ENCODE results near the gene ARHGAP6. TPM values are rescaled to one million over a fixed set of nuclear protein-coding genes. Genes with fewer than 3 reads are reported as not detected.

Gene ARHGAP6
- total and polyA plus RNA-seq, 2 experiments from 2014 or later: 0.26 to 0.59 TPM

DNA sequence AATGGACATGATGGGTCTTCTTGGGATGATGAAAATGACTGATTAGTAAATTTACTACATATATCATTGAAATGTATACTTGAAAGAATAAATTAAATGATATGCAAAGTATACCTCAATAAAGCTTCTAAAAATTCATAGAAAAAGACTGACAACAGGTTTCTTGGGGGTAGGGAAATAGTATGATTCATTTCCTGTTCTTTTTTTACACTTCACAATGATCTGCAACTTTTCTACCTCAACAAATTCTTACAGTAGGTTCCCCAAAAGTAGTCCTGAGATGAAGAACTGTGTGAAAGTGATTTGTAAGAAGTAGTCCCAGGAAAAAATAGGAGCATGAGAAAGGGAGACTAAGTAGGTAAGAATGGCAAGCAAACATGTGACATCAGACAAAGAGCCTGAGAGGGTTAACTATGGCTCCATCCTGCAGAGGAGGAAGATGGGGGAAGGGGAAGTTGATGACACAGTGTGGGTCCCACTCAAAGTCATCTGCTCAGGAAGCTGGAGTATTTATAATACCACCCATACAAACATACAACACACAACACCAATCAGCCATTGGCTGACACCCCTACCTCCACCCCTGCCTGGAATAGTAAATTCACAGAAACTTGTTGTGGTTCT lies 73.9 kb downstream of the ARHGAP6 start:
- peak; percentile 1 for DNase-seq (ENCODE audit: low spot score)
- peak overlapping the region; percentile 18; the same call in 1 of the 2 replicates for H2AFZ ChIP-seq
- H3K4me3 ChIP-seq: no peak overlapping the region
- no peak overlapping the region for H3K4me2 ChIP-seq
- no peaks in the 10 kb centered on the region for H3K9me2 ChIP-seq (ENCODE audit: insufficient read depth)
- Mint-ChIP-seq H3K4me3 (no peak overlapping the region), H3K9me3 (no peaks in the 10 kb centered on the region; the same call in 2 of the 3 replicates), H3K36me3 (ENCODE audit: low read depth) (no peaks in the 10 kb centered on the region), H3K27me3 (ENCODE audit: insufficient read depth, low read depth, poor library complexity) (no peaks in the 10 kb centered on the region), H3K27ac (no peak overlapping the region), H3K4me1 (peaks cover 3% of the 10 kb centered on the region; the same call in 2 of the 3 replicates)
- no peaks in the 10 kb centered on the region for H3K4me1 ChIP-seq (ENCODE audit: insufficient read depth)
- no peaks in the 10 kb centered on the region for H3K36me3 ChIP-seq (ENCODE audit: insufficient read depth)
- no peaks in the 10 kb centered on the region for H4K20me1 ChIP-seq (replicated peaks; ENCODE audit: insufficient read depth)
- TF ChIP-seq STAT1 (IDR thresholded peaks at IDR 0.05; ENCODE audit: unreplicated experiment): no peak
- no peak for TF ChIP-seq CREB1 (CRISPR knock-in tag; IDR thresholded peaks at IDR 0.05; ENCODE audit: low read depth)
- no peak for TF ChIP-seq NANOG (IDR thresholded peaks at IDR 0.05; ENCODE audit: borderline replicate concordance)
- no peak for TF ChIP-seq EZH2 (IDR thresholded peaks at IDR 0.05; ENCODE audit: low read depth, unreplicated experiment)
- TF ChIP-seq, protein P1, sequence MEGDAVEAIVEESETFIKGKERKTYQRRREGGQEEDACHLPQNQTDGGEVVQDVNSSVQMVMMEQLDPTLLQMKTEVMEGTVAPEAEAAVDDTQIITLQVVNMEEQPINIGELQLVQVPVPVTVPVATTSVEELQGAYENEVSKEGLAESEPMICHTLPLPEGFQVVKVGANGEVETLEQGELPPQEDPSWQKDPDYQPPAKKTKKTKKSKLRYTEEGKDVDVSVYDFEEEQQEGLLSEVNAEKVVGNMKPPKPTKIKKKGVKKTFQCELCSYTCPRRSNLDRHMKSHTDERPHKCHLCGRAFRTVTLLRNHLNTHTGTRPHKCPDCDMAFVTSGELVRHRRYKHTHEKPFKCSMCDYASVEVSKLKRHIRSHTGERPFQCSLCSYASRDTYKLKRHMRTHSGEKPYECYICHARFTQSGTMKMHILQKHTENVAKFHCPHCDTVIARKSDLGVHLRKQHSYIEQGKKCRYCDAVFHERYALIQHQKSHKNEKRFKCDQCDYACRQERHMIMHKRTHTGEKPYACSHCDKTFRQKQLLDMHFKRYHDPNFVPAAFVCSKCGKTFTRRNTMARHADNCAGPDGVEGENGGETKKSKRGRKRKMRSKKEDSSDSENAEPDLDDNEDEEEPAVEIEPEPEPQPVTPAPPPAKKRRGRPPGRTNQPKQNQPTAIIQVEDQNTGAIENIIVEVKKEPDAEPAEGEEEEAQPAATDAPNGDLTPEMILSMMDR (conservative IDR thresholded peaks at IDR 0.05; ENCODE audit: low read depth in 2 of 2): no peak
- no peak for TF ChIP-seq JUNB (IDR thresholded peaks at IDR 0.05; ENCODE audit: unreplicated experiment)
- no peak for TF ChIP-seq ZNF114 (CRISPR knock-in tag; IDR thresholded peaks at IDR 0.05)
- TF ChIP-seq EZH2phosphoT487 (IDR thresholded peaks at IDR 0.05; ENCODE audit: unreplicated experiment): no peak
- TF ChIP-seq, protein P2, sequence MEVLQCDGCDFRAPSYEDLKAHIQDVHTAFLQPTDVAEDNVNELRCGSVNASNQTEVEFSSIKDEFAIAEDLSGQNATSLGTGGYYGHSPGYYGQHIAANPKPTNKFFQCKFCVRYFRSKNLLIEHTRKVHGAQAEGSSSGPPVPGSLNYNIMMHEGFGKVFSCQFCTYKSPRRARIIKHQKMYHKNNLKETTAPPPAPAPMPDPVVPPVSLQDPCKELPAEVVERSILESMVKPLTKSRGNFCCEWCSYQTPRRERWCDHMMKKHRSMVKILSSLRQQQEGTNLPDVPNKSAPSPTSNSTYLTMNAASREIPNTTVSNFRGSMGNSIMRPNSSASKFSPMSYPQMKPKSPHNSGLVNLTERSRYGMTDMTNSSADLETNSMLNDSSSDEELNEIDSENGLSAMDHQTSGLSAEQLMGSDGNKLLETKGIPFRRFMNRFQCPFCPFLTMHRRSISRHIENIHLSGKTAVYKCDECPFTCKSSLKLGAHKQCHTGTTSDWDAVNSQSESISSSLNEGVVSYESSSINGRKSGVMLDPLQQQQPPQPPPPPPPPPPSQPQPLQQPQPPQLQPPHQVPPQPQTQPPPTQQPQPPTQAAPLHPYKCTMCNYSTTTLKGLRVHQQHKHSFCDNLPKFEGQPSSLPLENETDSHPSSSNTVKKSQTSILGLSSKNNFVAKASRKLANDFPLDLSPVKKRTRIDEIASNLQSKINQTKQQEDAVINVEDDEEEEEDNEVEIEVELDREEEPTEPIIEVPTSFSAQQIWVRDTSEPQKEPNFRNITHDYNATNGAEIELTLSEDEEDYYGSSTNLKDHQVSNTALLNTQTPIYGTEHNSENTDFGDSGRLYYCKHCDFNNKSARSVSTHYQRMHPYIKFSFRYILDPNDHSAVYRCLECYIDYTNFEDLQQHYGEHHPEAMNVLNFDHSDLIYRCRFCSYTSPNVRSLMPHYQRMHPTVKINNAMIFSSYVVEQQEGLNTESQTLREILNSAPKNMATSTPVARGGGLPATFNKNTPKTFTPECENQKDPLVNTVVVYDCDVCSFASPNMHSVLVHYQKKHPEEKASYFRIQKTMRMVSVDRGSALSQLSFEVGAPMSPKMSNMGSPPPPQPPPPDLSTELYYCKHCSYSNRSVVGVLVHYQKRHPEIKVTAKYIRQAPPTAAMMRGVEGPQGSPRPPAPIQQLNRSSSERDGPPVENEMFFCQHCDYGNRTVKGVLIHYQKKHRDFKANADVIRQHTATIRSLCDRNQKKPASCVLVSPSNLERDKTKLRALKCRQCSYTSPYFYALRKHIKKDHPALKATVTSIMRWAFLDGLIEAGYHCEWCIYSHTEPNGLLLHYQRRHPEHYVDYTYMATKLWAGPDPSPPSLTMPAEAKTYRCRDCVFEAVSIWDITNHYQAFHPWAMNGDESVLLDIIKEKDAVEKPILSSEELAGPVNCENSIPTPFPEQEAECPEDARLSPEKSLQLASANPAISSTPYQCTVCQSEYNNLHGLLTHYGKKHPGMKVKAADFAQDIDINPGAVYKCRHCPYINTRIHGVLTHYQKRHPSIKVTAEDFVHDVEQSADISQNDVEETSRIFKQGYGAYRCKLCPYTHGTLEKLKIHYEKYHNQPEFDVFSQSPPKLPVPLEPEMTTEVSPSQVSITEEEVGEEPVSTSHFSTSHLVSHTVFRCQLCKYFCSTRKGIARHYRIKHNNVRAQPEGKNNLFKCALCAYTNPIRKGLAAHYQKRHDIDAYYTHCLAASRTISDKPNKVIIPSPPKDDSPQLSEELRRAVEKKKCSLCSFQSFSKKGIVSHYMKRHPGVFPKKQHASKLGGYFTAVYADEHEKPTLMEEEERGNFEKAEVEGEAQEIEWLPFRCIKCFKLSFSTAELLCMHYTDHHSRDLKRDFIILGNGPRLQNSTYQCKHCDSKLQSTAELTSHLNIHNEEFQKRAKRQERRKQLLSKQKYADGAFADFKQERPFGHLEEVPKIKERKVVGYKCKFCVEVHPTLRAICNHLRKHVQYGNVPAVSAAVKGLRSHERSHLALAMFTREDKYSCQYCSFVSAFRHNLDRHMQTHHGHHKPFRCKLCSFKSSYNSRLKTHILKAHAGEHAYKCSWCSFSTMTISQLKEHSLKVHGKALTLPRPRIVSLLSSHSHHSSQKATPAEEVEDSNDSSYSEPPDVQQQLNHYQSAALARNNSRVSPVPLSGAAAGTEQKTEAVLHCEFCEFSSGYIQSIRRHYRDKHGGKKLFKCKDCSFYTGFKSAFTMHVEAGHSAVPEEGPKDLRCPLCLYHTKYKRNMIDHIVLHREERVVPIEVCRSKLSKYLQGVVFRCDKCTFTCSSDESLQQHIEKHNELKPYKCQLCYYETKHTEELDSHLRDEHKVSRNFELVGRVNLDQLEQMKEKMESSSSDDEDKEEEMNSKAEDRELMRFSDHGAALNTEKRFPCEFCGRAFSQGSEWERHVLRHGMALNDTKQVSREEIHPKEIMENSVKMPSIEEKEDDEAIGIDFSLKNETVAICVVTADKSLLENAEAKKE (CRISPR knock-in tag; IDR thresholded peaks at IDR 0.05): no peak
- TF ChIP-seq, protein P3, sequence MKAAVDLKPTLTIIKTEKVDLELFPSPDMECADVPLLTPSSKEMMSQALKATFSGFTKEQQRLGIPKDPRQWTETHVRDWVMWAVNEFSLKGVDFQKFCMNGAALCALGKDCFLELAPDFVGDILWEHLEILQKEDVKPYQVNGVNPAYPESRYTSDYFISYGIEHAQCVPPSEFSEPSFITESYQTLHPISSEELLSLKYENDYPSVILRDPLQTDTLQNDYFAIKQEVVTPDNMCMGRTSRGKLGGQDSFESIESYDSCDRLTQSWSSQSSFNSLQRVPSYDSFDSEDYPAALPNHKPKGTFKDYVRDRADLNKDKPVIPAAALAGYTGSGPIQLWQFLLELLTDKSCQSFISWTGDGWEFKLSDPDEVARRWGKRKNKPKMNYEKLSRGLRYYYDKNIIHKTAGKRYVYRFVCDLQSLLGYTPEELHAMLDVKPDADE (IDR thresholded peaks at IDR 0.05): no peak
- H3K27me3 ChIP-seq (ENCODE audit: insufficient read depth): no peaks in the 10 kb centered on the region
- H3K79me2 ChIP-seq (replicated peaks; ENCODE audit: insufficient read depth): no peaks in the 10 kb centered on the region
- H3K27ac ChIP-seq (ENCODE audit: low read depth): no peak overlapping the region
- no peak for ATAC-seq
- no peaks in the 10 kb centered on the region for H3F3A ChIP-seq (replicated peaks; ENCODE audit: low read depth)
